Measurements from ENCODE around the gene CACNB1.

Gene CACNB1

DNA sequence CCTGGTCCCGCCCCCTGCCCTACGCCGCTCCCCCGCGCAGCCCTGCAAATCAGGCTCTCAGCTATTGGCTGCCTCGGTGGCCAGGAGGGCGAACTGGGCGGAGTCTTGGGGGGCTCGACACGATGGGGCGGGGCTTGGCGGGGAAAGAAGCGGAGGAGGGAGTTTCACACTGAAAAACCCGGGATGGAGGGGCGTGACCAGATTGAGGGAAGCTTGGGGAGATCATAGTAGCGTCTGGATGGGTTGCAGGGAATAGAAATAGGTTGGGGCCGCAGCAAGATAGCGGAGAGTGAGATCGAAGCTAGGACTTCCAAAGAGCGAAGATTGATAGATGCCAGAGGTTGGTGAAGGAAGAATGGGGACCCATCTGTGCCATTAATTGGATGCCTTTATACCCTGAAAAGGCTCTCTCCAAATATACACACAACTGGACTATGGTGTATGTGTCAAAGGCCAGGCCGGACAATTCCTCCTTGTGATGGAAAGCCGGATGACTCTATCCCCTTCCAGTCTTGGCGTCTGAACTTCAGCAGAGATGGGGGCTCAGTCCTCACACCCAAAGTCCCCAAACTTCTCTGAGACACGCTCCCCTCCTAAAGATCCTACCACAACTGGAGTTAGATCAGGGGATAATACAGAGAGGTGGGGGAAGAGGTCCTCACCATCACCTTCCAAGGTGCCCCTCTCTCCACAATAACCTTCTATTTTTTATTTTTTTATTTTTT is 28.7 kb upstream of the CACNB1 start:
- peak; percentile 76 for DNase-seq (ENCODE audit: low spot score)

- no peak for DNase-seq (ENCODE audit: low spot score)
Observed at GRCh38 chr17:39225308-39225958, 28.0 kb upstream of the CACNB1 start, which contains the start of gene STAC2. STAC2 (minus strand) TSS chr17:39225945; CDS start chr17:39225502, 443 bp downstream.

GRCh38 chr17:39224778-39225307 is 27.4 kb upstream of the CACNB1 start:
- no peak for DNase-seq (ENCODE audit: low spot score)

DNA sequence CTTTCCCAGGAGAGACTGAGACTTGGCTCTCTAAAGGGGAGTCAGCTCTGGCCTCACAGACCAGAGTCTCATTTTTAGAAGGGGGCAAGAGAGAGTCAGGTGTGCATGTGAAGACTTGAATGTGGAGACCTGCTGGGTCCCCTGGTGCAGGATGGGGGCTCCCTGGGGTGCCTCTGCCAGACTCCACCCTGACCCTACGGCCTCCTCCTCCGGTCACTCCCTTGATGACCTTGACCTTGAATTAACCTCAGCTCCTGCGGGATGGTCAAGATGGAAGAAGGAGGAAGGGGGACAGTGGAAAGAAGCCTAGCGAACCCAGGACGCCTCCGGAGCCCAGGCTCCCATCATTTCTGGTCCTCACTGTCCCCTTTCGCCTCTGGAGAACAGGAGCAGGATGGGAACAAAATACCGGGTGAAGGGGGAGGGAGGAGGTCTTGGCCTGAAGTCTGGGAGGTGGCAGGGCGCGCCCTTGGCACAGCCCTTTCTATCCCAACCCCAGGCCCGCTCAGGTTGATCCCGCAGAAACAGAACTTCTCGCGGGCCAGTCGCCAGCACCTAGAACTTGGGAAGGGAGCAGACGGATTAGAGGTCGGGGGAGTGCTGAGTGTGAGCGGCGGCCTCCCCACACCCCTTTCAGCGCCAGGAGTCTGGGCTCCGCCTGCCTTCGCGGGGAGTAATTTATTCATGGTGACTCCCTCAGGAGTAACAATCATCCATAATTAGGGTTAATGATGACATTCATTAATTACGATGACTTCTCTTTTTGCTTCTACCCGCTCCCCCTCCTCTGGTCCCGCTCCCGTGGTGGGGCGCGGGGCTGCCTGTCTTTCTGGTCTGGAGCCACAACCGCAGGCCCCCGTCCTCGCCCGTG is 26.7 kb upstream of the CACNB1 start:
- no peak for DNase-seq (ENCODE audit: low spot score)

DNA sequence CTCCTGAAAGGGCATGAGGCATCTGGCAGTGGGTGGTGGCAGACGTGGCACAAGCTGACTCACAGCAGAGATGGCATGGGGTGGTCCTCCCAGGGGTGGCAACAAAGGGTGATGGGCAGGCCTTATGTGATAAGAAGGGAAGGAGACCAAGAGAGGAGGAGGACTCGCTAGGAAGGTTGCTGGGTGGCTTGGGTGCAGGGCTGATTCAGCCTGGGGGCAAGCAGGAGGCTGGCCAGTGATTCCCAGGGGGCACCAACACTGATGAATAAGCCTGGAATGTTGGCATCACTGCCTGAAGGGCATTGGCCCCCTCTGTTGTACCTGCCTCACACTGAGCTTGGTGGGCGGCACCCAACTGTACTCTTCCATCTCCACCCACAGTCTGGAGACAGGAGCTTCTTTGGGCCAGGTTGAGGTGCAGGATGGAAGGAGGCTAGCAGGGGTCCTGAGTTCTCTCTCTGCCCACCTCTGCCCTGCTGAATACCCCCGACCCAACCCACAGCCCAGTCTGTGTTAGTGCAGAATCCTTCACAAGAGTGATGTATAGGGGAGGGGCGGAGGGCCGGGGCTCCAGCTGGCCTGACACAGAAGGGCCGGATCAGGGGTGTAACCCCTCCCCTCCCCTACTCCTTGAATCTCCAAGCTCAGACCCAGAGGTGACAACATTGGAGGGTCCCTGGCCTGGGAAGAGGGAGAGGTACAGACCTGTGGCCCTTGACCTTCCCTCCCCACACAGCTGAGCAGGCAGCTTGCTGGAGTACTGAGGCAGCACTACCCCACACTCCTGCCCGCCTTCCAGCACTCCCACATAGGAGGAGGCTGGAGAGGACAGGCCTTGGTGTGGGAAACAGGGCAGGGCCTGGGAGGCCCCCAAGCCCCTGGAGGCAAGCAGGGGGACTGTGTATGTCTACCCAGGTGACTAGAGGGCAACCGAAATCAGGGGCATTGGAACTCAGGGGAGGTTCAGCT is 25.7 kb upstream of the CACNB1 start:
- DNase-seq (ENCODE audit: low spot score) = no peak

DNA sequence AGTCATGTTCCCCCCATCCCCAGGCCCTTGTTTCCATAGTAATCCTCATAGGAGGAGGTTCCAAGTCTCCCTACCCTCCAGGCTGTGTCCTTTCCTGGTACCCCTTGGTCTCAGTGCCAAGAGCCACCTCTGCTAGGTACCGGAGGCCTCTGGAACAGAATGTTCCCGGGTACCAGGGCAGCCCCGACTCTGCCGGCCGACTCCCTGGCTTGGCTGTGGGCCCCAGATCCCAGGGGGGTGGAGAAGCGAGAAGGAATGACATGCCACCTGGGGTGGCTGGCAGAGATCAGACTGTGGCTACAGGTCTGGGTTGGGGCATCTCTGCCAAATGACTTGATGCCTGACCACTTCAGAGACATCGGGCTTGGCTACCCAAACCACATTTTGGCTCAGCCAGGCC is 24.7 kb upstream of the CACNB1 start:
- no peak for DNase-seq (ENCODE audit: low spot score)

- DNase-seq (ENCODE audit: low spot score) = no peak
Observed at GRCh38 chr17:39221572-39221971, 24.1 kb upstream of the CACNB1 start.

GRCh38 chr17:39219647-39220154 is 22.2 kb upstream of the CACNB1 start:
- DNase-seq (ENCODE audit: low spot score) = peak; percentile 54

- no peak for DNase-seq (ENCODE audit: low spot score)
Observed at GRCh38 chr17:39218906-39219305, 21.4 kb upstream of the CACNB1 start.

- no peak for DNase-seq (ENCODE audit: low spot score)
Observed at GRCh38 chr17:39217734-39218369, 20.4 kb upstream of the CACNB1 start.

GRCh38 chr17:39213852-39214251 is 16.4 kb upstream of the CACNB1 start:
- DNase-seq (ENCODE audit: low spot score) = no peak

- DNase-seq (ENCODE audit: low spot score) = peak; percentile 26
Observed at GRCh38 chr17:39212841-39213480, 15.5 kb upstream of the CACNB1 start.

DNA sequence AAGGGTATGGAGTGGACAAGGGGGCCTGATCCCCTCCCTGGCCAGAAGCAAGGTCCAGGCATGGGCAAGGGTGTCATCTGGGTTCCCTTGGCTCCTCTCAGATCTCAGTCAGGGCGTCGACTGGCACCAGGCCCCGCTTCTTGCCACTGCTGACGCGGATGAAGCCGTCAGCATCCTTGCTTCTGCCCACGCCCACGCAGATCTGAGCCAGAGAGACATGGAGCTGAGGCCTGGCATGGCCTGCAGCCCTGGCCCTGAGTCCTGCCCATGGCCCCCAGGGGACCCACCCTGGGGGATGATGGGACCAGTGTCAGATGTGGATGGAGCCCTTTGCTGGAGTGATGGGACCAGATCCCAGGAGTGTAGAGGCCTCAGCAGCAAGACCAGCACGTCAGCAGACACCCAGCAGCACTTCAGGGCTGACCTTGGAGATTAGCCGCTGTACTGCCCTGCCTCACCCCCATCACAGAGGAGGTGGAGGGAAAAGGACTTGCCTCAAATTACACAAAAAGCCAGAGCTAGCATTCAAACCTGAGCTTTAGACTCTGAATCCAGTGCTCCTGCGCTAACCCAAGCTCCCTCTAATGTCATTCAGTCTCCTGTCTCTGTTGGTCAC is 14.8 kb upstream of the CACNB1 start:
- no peak for DNase-seq (ENCODE audit: low spot score)

DNA sequence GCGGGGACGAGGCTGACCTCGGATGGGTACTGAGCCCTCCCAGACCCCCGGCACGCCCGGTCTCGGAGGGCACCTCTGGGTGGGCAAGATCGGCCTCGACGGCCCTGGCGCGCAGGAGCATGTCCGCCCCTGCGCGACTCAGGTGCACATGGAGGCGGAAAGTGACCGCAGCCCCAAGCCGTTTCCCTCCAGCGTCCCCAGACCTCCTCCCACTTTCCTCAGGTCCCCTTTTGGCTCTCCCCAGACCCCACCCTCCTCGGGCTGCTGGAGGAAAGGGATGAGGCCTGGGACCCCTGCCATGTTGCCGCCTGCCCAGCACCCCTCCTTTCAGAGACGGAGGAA is 12.6 kb upstream of the CACNB1 start:
- no peak for DNase-seq (ENCODE audit: low spot score)

DNA sequence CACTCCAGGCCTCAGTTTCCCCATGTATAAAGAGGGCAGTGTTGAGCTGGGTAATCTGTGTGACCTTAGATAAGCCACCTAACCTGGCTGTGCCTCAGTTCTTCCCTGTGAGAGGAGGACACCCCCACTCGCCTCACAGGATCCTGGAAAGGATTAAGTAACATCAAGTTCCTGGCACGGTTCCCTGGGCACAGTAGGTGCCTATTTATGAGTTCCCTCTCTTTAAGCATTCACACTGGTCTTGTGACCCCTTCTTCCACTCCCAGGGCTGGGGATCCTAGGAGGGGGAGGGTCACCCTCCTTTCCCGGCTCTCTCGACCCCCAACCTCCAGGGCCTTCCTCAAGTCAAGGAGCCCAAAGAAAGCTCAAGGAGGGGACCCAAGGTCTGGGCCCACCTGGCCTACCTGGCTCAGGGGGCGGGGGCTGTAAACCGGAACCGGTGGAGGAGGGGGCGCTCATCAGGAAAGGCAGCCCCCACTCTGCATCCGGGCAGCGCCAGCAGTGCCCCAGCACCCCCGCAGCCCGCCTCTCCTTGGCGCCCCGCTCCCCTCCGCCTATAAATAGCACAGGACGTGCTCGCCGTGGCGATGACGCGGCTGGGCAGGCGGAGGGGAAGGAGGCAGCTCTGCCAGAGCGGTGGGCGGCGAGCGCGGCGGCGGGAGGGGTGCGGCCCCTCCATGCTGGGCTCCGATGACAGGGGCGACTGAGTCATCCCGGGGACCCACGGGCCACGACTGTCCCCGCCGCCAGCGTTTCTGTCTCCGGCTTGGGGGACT is 12.0 kb upstream of the CACNB1 start:
- peak; percentile 67 for DNase-seq (ENCODE audit: low spot score)

- no peak for DNase-seq (ENCODE audit: low spot score)
Observed at GRCh38 chr17:39208893-39209292, 11.4 kb upstream of the CACNB1 start.

- DNase-seq (ENCODE audit: low spot score) = peak; percentile 73
Observed at GRCh38 chr17:39208136-39208535, 10.7 kb upstream of the CACNB1 start.

DNA sequence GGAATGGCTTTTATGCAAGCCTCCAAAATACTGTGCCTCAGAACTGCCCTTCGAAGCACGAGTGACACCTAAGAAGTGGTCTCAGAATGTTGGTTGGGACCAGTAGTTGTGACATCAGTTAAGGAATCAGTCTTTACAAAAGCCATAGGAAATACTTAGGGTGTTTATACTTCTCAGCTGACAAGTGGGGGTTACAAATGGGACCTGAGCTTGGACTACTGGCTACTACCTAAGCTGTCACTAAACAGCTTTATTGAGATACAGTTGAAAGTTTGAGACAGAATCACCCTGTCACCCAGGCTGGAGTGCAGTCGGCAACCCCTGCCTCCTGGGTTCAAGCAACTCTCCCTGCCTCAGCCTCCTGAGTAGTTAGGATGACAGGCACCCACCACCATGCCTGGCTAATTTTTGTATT is 7.7 kb upstream of the CACNB1 start:
- no peak for DNase-seq (ENCODE audit: low spot score)

GRCh38 chr17:39204245-39204644 is 6.8 kb upstream of the CACNB1 start:
- DNase-seq (ENCODE audit: low spot score) = no peak

Data from putamen (tissue), 1 donor.